SH-SY5Y (cell line): ENCODE results near the gene COL13A1.

Experiments
- GATA2 ChIP-seq: IDR thresholded peaks from 2 replicates; pipeline ENCODE4 v1.6.1; 2011; ENCODE audit warnings: mild to moderate bottlenecking, low read depth, low read length
- GATA3 ChIP-seq: IDR thresholded peaks from 2 replicates; pipeline ENCODE4 v1.6.1; 2011; ENCODE audit warnings: low read depth, mild to moderate bottlenecking, low read length, moderate library complexity

The COL13A1 gene

GRCh38 chr10:69801434-69802315 lies at the start of gene COL13A1:
COL13A1 (plus strand) TSS chr10:69801906; CDS start chr10:69802424, 518 bp downstream.
- TF ChIP-seq GATA2 (no peak), GATA3 (no peak)

- TF ChIP-seq GATA3 = no peak
- TF ChIP-seq GATA2 = no peak
These were observed 49.2 kb upstream of the COL13A1 start for GRCh38 chr10:69752479-69752878.

- no peak for TF ChIP-seq GATA2
- no peak for TF ChIP-seq GATA3
These were observed 45.4 kb upstream of the COL13A1 start for GRCh38 chr10:69756279-69756678.

GRCh38 chr10:69757206-69757552 lies 44.5 kb upstream of the COL13A1 start:
- TF ChIP-seq GATA2 = no peak
- no peak for TF ChIP-seq GATA3

GRCh38 chr10:69757553-69758309 lies 44.0 kb upstream of the COL13A1 start:
- TF ChIP-seq GATA2 (peak; percentile 45; the same call in 1 of the 2 replicates), GATA3 (no peak)

DNA sequence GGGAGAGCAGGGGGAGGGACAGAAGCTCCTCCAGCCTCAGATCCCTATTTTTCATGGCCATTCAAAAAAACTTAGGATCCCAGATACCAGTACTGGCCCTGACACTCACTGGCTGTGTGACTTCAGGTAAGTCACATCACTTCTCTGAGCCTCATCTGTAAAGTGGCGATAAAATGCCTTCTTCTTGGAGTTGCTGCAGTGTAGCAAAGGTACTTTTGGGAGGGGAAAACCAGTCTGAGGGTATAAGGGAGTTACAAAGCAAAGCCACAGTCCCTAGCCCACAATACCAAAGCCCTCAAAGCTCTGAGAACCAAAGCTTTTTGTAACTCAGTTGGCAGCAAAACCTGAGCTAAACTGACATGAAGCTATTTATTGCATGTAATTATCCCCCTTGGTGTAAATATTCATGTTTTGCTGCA lies 43.4 kb upstream of the COL13A1 start:
- TF ChIP-seq GATA3 (no peak), GATA2 (no peak)

- TF ChIP-seq GATA3 (no peak), GATA2 (no peak)
These were observed 42.1 kb upstream of the COL13A1 start for GRCh38 chr10:69759641-69760040.

DNA sequence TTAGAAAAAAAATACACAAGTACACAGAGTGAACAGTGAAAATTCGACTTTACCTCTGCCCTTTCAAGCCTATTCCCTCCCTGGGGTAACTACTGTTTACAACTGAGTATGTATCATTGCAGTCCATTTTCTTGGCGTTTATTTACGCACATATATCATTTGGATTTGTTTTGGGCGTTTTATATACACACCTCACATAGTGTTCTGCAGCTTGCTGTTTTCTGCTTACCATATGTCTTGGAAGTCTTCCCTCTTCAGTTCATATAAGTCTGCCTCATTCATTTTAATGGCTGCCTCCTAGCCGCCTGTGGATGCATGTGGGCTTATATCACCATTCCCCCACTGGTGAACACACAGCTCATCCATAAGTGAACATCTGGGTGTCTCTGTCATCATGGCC lies 41.6 kb upstream of the COL13A1 start:
- TF ChIP-seq GATA3 (no peak), GATA2 (no peak)

GRCh38 chr10:69761320-69761719 lies 40.4 kb upstream of the COL13A1 start:
- TF ChIP-seq GATA2 = no peak
- no peak for TF ChIP-seq GATA3

- TF ChIP-seq GATA2 (no peak), GATA3 (no peak)
These were observed 35.4 kb upstream of the COL13A1 start for GRCh38 chr10:69766161-69766910.

GRCh38 chr10:69767793-69768192 lies 33.9 kb upstream of the COL13A1 start:
- TF ChIP-seq GATA3 = no peak
- TF ChIP-seq GATA2 = no peak

GRCh38 chr10:69768386-69768785 lies 33.3 kb upstream of the COL13A1 start:
- TF ChIP-seq GATA3 = no peak
- TF ChIP-seq GATA2 = no peak

- TF ChIP-seq GATA3 (no peak), GATA2 (no peak)
These were observed 32.2 kb upstream of the COL13A1 start for GRCh38 chr10:69769395-69769992.

DNA sequence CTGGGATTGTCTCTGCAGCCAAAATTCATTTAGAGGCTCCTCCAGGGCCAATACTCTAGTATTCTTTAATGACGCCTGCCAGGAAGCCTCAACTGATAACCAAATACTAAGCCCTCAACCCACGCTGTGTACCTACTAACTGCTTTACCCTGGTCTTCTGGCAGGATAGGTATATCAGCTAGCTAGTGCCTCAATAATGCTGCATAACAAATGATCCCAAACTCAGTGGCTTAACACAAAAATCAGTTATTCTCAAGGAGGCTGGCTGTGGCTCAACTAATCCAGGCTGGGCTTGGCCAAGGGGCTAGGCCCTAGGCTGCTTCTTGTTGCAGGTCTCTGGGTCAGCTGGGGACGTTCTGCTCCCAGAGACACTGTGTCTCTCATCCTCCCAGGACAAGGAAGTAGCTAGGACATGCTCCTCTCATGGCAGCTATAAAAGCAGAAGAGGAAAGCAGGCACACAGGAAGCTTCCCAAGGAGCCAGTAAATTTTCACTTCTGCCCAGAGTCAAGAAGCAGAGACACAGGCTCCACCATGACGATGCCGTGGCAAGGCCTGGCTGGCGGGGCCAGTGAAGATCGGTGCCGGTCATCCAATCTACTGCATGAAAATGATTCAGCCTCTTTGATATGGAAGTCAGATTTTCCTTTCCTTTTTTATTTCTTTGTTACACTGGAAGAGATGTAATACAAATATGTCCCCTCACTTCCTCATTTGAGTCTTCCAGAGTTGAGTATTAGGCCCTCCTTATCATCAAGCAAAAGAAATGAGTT lies 28.6 kb upstream of the COL13A1 start:
- TF ChIP-seq GATA3 = no peak
- no peak for TF ChIP-seq GATA2
